H9 (cell line): ENCODE data around the gene PLCXD3. TPM values are rescaled to one million over a fixed set of nuclear protein-coding genes. Genes with fewer than 3 reads are reported as not detected.

ENCODE experiments used
- DNase-seq: peaks from one replicate; pipeline ENCODE4 v3.0.0-alpha.2; 2017
- H2AFZ ChIP-seq: one replicate; pipeline ENCODE4 v1.6.1; 2013; ENCODE audit warnings: mild to moderate bottlenecking, low read length, control low read depth, moderate library complexity
- H2AK5ac ChIP-seq: 2 replicates; pipeline ENCODE4 v1.6.1; 2013; ENCODE audit warnings: low read length, control low read depth, mixed read lengths; ENCODE audit not compliant: insufficient read length
- H2BK120ac ChIP-seq: one replicate; pipeline ENCODE4 v1.6.1; 2013; ENCODE audit warnings: low read depth, mild to moderate bottlenecking, low read length, control low read depth, inconsistent platforms; ENCODE audit not compliant: poor library complexity, severe bottlenecking
- H2BK12ac ChIP-seq: 2 replicates; pipeline ENCODE4 v1.6.1; 2013; ENCODE audit warnings: low read length, control low read depth, mixed read lengths, low read depth; ENCODE audit not compliant: insufficient read length
- H2BK15ac ChIP-seq: 2 replicates; pipeline ENCODE4 v1.6.1; 2013; ENCODE audit warnings: low read depth, low read length, control low read depth
- H2BK20ac ChIP-seq: one replicate; pipeline ENCODE4 v1.6.1; 2013; ENCODE audit warnings: low read depth, mild to moderate bottlenecking, low read length, control low read depth, inconsistent platforms; ENCODE audit not compliant: poor library complexity, severe bottlenecking
- H2BK5ac ChIP-seq: 2 replicates; pipeline ENCODE4 v1.6.1; 2013; ENCODE audit warnings: low read length, control low read depth, mixed read lengths; ENCODE audit not compliant: insufficient read length
- H3K14ac ChIP-seq: 2 replicates; pipeline ENCODE4 v1.6.1; 2013; ENCODE audit warnings: low read length, control low read depth; ENCODE audit not compliant: insufficient read depth
- H3K18ac ChIP-seq: 2 replicates; pipeline ENCODE4 v1.6.1; 2013; ENCODE audit warnings: low read depth, mild to moderate bottlenecking, mixed read lengths, low read length, control low read depth; ENCODE audit not compliant: insufficient read length
- H3K23ac ChIP-seq: 2 replicates; pipeline ENCODE4 v1.6.1; 2013; ENCODE audit warnings: low read length, control low read depth, mixed read lengths, low read depth; ENCODE audit not compliant: insufficient read length
- H3K23me2 ChIP-seq: 2 replicates; pipeline ENCODE4 v1.6.1; 2013; ENCODE audit warnings: low read depth, mild to moderate bottlenecking, mixed read lengths, low read length, control low read depth; ENCODE audit not compliant: insufficient read length, poor library complexity, severe bottlenecking
- H3K27ac ChIP-seq: 2 replicates; pipeline ENCODE4 v1.5.1; 2013; ENCODE audit warnings: low read length, control low read depth, mixed read lengths, low read depth; ENCODE audit not compliant: insufficient read length
- H3K27me3 ChIP-seq: 2 replicates; pipeline ENCODE4 v1.6.1; 2013; ENCODE audit warnings: low read length, control low read depth, inconsistent platforms; ENCODE audit not compliant: insufficient read depth
- H3K4ac ChIP-seq: 2 replicates; pipeline ENCODE4 v1.6.1; 2013; ENCODE audit warnings: low read depth, mild to moderate bottlenecking, control low read depth, inconsistent platforms, low read length, moderate library complexity
- H3K4me1 ChIP-seq: 2 replicates; pipeline ENCODE4 v1.6.1; 2013; ENCODE audit warnings: low read length, control low read depth, inconsistent platforms; ENCODE audit not compliant: insufficient read depth
- H3K4me2 ChIP-seq: 2 replicates; pipeline ENCODE4 v1.6.1; 2013; ENCODE audit warnings: low read length, control low read depth, mixed read lengths; ENCODE audit not compliant: insufficient read length, insufficient read depth
- H3K56ac ChIP-seq: 2 replicates; pipeline ENCODE4 v1.6.1; 2013; ENCODE audit warnings: low read depth, mild to moderate bottlenecking, mixed read lengths, low read length, control low read depth; ENCODE audit not compliant: insufficient read length
- H3K79me1 ChIP-seq: 2 replicates; pipeline ENCODE4 v1.6.1; 2013; ENCODE audit warnings: low read depth, mild to moderate bottlenecking, moderate library complexity, low read length, control low read depth, inconsistent platforms; ENCODE audit not compliant: insufficient read depth, poor library complexity, severe bottlenecking
- H3K79me2 ChIP-seq: 2 replicates; pipeline ENCODE4 v1.6.1; 2013; ENCODE audit warnings: low read length, control low read depth, inconsistent platforms; ENCODE audit not compliant: insufficient read depth
- H3K9ac ChIP-seq: 2 replicates; pipeline ENCODE4 v1.6.1; 2013; ENCODE audit warnings: low read length, control low read depth, mixed read lengths; ENCODE audit not compliant: insufficient read length; ENCODE audit errors: extremely low read depth
- H3K9me3 ChIP-seq: one replicate; pipeline ENCODE4 v1.6.1; 2013; ENCODE audit warnings: low read depth, low read length, inconsistent platforms; ENCODE audit not compliant: control insufficient read depth
- H3T11ph ChIP-seq: one replicate; pipeline ENCODE4 v1.6.1; 2013; ENCODE audit warnings: mild to moderate bottlenecking, low read length, control low read depth, inconsistent platforms
- H4K20me1 ChIP-seq: one replicate; pipeline ENCODE4 v1.6.1; 2013; ENCODE audit not compliant: control insufficient read depth, insufficient read length, insufficient read depth
- H4K5ac ChIP-seq: 2 replicates; pipeline ENCODE4 v1.6.1; 2013; ENCODE audit warnings: low read depth, mild to moderate bottlenecking, mixed read lengths, low read length, control low read depth; ENCODE audit not compliant: insufficient read length
- H4K8ac ChIP-seq: replicated peaks from 2 replicates; pipeline ENCODE4 v1.6.1; 2013; ENCODE audit warnings: low read length, control low read depth, mixed read lengths, low read depth; ENCODE audit not compliant: insufficient read length
- H4K91ac ChIP-seq: 2 replicates; pipeline ENCODE4 v1.6.1; 2013; ENCODE audit warnings: low read depth, mild to moderate bottlenecking, moderate library complexity, mixed read lengths, low read length, control low read depth; ENCODE audit not compliant: insufficient read length
- H3K27ac Mint-ChIP-seq, 3 experiments: 2 replicates in 2 of 3; 3 replicates in 1 of 3; pipeline ENCODE4 v1.8.0; 2020 to 2021; ENCODE audit warnings: mixed read lengths in 3 of 3, mild to moderate bottlenecking in 1 of 3, moderate library complexity in 1 of 3
- H3K27me3 Mint-ChIP-seq: 2 replicates; pipeline ENCODE4 v1.8.0; 2021; ENCODE audit warnings: low read depth, mild to moderate bottlenecking, moderate library complexity, mixed read lengths
- H3K36me3 Mint-ChIP-seq, 3 experiments: 2 replicates in 2 of 3; 3 replicates in 1 of 3; pipeline ENCODE4 v1.8.0; 2020 to 2021; ENCODE audit warnings: low read depth in 3 of 3, mixed read lengths in 3 of 3; ENCODE audit not compliant: insufficient read depth in 1 of 3
- H3K4me1 Mint-ChIP-seq, 2 experiments: 2 replicates each; pipeline ENCODE4 v1.8.0; 2020; ENCODE audit warnings: mixed read lengths in 2 of 2
- H3K4me3 Mint-ChIP-seq, 2 experiments: 2 replicates in 1 of 2; 3 replicates in 1 of 2; pipeline ENCODE4 v1.8.0; 2020 to 2021; ENCODE audit warnings: mild to moderate bottlenecking in 2 of 2, mixed read lengths in 2 of 2, moderate library complexity in 1 of 2
- H3K9me3 Mint-ChIP-seq, 2 experiments: 2 replicates in 1 of 2; 3 replicates in 1 of 2; pipeline ENCODE4 v1.8.0; 2020; ENCODE audit warnings: mild to moderate bottlenecking in 2 of 2, mixed read lengths in 2 of 2, moderate library complexity in 1 of 2
- WGBS: extraction: QIAGEN DNeasy Blood & Tissue Kit; methylation state at CpG from one replicate; pipeline ENCODE4 v1.1.7; 2013; ENCODE audit warnings: missing lambda C conversion rate, low lambda C conversion rate, mixed read lengths; ENCODE audit not compliant: insufficient read length; ENCODE audit errors: extremely low coverage; 5-methylcytosine and 5-hydroxymethylcytosine counted together
- total RNA-seq: library from RNA; stranded (reverse); gene quantifications from 2 replicates; pipeline ENCODE4 v1.2.1, GENCODE V29; 2021
- TF ChIP-seq, protein P1 (sequence below): fragments of 200-600 bp; sonication (generic); conservative IDR thresholded peaks from 3 replicates; pipeline ENCODE4 v1.8.0; 2021; ENCODE audit warnings: antibody characterized with exemption, mild to moderate bottlenecking

Gene PLCXD3
- total RNA-seq, 1 experiment from 2014 or later = not detected

DNA sequence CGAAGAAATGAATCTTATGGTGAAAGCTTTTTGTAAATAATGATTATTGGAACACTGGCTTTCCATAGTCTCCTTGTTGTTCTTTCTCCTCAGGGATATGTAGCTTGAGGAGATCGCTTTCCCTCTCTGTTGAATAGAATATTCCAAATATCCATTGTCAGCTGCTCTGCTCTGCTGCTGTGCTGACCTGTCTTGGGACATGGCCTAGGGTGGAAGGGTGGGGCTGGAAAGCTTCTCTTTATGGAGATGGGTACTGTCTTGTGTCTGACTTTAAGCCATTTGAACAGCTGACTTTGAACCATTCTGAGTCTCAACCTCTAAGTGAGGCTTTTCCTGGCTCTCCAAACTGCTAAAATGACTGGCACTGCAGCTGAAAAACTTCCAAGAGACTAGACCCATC lies 135.8 kb downstream of the PLCXD3 start:
- no CpG with 5 or more reads among the region's 2 CpGs for WGBS
- H3K4me3 Mint-ChIP-seq = no peak overlapping the region
- H3K14ac ChIP-seq = no peak overlapping the region
- no peak overlapping the region for H3K27ac Mint-ChIP-seq
- H4K91ac ChIP-seq = no peak overlapping the region
- no peak for DNase-seq
- no peak overlapping the region for H3K27ac ChIP-seq
- no peak overlapping the region for H3K4ac ChIP-seq
- no peak overlapping the region for H4K5ac ChIP-seq
- no peaks in the 10 kb centered on the region for H3K27me3 ChIP-seq
- no peak overlapping the region for H2BK12ac ChIP-seq
- H3K23ac ChIP-seq = no peak overlapping the region
- no peaks in the 10 kb centered on the region for H3K27me3 Mint-ChIP-seq
- H3K4me1 ChIP-seq = no peaks in the 10 kb centered on the region
- TF ChIP-seq, protein P1, sequence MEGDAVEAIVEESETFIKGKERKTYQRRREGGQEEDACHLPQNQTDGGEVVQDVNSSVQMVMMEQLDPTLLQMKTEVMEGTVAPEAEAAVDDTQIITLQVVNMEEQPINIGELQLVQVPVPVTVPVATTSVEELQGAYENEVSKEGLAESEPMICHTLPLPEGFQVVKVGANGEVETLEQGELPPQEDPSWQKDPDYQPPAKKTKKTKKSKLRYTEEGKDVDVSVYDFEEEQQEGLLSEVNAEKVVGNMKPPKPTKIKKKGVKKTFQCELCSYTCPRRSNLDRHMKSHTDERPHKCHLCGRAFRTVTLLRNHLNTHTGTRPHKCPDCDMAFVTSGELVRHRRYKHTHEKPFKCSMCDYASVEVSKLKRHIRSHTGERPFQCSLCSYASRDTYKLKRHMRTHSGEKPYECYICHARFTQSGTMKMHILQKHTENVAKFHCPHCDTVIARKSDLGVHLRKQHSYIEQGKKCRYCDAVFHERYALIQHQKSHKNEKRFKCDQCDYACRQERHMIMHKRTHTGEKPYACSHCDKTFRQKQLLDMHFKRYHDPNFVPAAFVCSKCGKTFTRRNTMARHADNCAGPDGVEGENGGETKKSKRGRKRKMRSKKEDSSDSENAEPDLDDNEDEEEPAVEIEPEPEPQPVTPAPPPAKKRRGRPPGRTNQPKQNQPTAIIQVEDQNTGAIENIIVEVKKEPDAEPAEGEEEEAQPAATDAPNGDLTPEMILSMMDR = no peak
- H2AFZ ChIP-seq = no peak overlapping the region
- no peaks in the 10 kb centered on the region for H3K23me2 ChIP-seq
- no peak overlapping the region for H2BK20ac ChIP-seq
- H3K9ac ChIP-seq = no peak overlapping the region
- H3K9me3 ChIP-seq = no peaks in the 10 kb centered on the region
- no peaks in the 10 kb centered on the region for H3K79me1 ChIP-seq
- no peak overlapping the region for H2BK15ac ChIP-seq
- no peak overlapping the region for H2AK5ac ChIP-seq
- no peak overlapping the region for H3K4me2 ChIP-seq
- no peak overlapping the region for H3K56ac ChIP-seq
- no peak overlapping the region for H4K8ac ChIP-seq
- H3K79me2 ChIP-seq = no peaks in the 10 kb centered on the region
- H2BK120ac ChIP-seq = no peak overlapping the region
- no peaks in the 10 kb centered on the region for H4K20me1 ChIP-seq
- no peaks in the 10 kb centered on the region for H3K4me1 Mint-ChIP-seq
- no peaks in the 10 kb centered on the region for H3K9me3 Mint-ChIP-seq
- no peak overlapping the region for H2BK5ac ChIP-seq
- H3K36me3 Mint-ChIP-seq = no peaks in the 10 kb centered on the region
- no peak overlapping the region for H3T11ph ChIP-seq
- no peak overlapping the region for H3K18ac ChIP-seq
